NB4 (cell line): ENCODE measurements around the gene S100A10.

Source experiments
- CTCF ChIP-seq: IDR thresholded peaks from one replicate; pipeline ENCODE4 v1.5.1; 2012; ENCODE audit warnings: low read depth, low read length
- MAX ChIP-seq: IDR thresholded peaks from 2 replicates; pipeline ENCODE4 v1.6.1; 2011; ENCODE audit warnings: low read depth, low read length
- POLR2A ChIP-seq: IDR thresholded peaks from 2 replicates; pipeline ENCODE4 v1.6.1; 2011; ENCODE audit warnings: mild to moderate bottlenecking; ENCODE audit not compliant: insufficient read length; ENCODE audit errors: extremely low read depth

GRCh38 chr1:151970128-151970527 is 23.5 kb downstream of the S100A10 start:
- TF ChIP-seq POLR2A, result no peak
- TF ChIP-seq MAX, result no peak
- TF ChIP-seq CTCF, result no peak
